OCI-LY3 (cell line): Measurements from ENCODE around the gene MCF2L2.

ENCODE experiments used
- H2AFZ ChIP-seq: fragments of 200-600, 300-600 bp; shearing (Covaris generic); 2 replicates; pipeline ENCODE4 v1.6.0; 2014; ENCODE audit warnings: antibody characterized with exemption, low read depth, low read length
- H3K27ac ChIP-seq: fragments of 200-600, 300-600 bp; sonication (generic); 2 replicates; pipeline ENCODE4 v1.5.1; 2014; ENCODE audit warnings: mild to moderate bottlenecking, low read length, moderate library complexity, mixed read lengths
- H3K27me3 ChIP-seq: fragments of 200-600, 300-600 bp; sonication (generic); 2 replicates; pipeline ENCODE4 v1.6.1; 2014; ENCODE audit warnings: low read depth, low read length, mixed read lengths
- H3K36me3 ChIP-seq: fragments of 200-600, 300-600 bp; sonication (generic); replicated peaks from 2 replicates; pipeline ENCODE3; 2014; ENCODE audit warnings: low read depth, low read length, mixed read lengths
- H3K4me1 ChIP-seq: fragments of 300-600, 200-600 bp; sonication (generic); 2 replicates; pipeline ENCODE4 v1.6.1; 2014; ENCODE audit warnings: low read length, mixed read lengths
- H3K4me2 ChIP-seq: fragments of 200-600, 300-600 bp; sonication (generic); 2 replicates; pipeline ENCODE4 v1.6.1; 2014; ENCODE audit warnings: low read length, mixed read lengths
- H3K4me3 ChIP-seq: fragments of 300-600, 200-600 bp; sonication (generic); 2 replicates; pipeline ENCODE4 v1.5.1; 2014; ENCODE audit warnings: antibody characterized with exemption, mild to moderate bottlenecking, low read length, moderate library complexity
- H3K79me2 ChIP-seq: fragments of 300-600, 200-600 bp; shearing (Covaris generic); 2 replicates; pipeline ENCODE4 v1.6.1; 2014; ENCODE audit warnings: mild to moderate bottlenecking, low read length, mixed read lengths
- H3K9ac ChIP-seq: fragments of 300-600, 200-600 bp; shearing (Covaris generic); 2 replicates; pipeline ENCODE4 v1.6.0; 2014; ENCODE audit warnings: mild to moderate bottlenecking, low read length, moderate library complexity
- H3K9me3 ChIP-seq: fragments of 200-600, 300-600 bp; shearing (Covaris generic); 2 replicates; pipeline ENCODE4 v1.6.1; 2014; ENCODE audit warnings: low read length, mixed read lengths; ENCODE audit not compliant: insufficient read depth
- H4K20me1 ChIP-seq: fragments of 200-600, 300-600 bp; sonication (generic); 2 replicates; pipeline ENCODE4 v1.6.1; 2016; ENCODE audit warnings: low read length, mixed read lengths; ENCODE audit not compliant: insufficient read depth
- EZH2phosphoT487 ChIP-seq: fragments of 200-600 bp; shearing (Covaris generic); IDR thresholded peaks from 2 replicates; pipeline ENCODE4 v1.6.1; 2018; ENCODE audit warnings: antibody characterized with exemption, mixed run types, low read depth
- TF ChIP-seq, protein P1 (sequence below): fragments of 200-600, 300-600 bp; sonication (generic); IDR thresholded peaks from 2 replicates; pipeline ENCODE4 v1.5.1; 2014; ENCODE audit warnings: antibody characterized with exemption, low read length, low read depth

Gene MCF2L2

DNA sequence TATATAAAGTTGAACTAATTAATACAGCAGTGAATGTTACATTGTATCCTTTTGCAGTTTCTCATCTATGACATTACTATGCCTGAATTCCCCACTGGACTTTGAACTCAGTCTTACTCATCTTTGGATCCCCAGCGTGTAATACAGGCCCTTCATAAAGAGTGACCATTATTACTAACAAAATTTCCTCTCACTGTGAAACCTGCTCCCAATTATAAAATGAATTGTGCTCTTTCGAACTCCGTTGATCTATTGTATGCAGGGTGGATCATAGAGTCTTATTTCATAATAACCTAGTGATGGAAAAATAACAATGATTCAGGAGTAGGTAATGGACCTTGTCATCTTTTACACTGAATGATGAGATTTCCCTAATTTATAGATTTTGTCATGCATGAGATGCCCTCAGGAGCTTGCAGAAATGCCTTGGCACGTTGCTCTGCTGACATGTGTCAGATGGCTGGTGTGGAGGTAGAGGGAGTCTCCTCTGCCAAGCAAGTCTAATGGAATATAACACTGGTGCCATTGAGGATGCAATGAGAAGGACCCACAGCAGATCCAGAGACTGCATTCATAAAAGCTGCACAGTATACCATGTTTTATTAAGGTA is 149.8 kb downstream of the MCF2L2 start:
- H4K20me1 ChIP-seq: no peaks in the 10 kb centered on the region
- no peaks in the 10 kb centered on the region for H3K36me3 ChIP-seq
- H3K9ac ChIP-seq: no peak overlapping the region
- no peaks in the 10 kb centered on the region for H3K79me2 ChIP-seq
- H3K4me2 ChIP-seq: no peak overlapping the region
- no peak for TF ChIP-seq EZH2phosphoT487
- TF ChIP-seq, protein P1, sequence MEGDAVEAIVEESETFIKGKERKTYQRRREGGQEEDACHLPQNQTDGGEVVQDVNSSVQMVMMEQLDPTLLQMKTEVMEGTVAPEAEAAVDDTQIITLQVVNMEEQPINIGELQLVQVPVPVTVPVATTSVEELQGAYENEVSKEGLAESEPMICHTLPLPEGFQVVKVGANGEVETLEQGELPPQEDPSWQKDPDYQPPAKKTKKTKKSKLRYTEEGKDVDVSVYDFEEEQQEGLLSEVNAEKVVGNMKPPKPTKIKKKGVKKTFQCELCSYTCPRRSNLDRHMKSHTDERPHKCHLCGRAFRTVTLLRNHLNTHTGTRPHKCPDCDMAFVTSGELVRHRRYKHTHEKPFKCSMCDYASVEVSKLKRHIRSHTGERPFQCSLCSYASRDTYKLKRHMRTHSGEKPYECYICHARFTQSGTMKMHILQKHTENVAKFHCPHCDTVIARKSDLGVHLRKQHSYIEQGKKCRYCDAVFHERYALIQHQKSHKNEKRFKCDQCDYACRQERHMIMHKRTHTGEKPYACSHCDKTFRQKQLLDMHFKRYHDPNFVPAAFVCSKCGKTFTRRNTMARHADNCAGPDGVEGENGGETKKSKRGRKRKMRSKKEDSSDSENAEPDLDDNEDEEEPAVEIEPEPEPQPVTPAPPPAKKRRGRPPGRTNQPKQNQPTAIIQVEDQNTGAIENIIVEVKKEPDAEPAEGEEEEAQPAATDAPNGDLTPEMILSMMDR: no peak
- no peaks in the 10 kb centered on the region for H3K27me3 ChIP-seq
- H3K9me3 ChIP-seq: no peaks in the 10 kb centered on the region
- no peak overlapping the region for H3K4me3 ChIP-seq
- H2AFZ ChIP-seq: no peak overlapping the region
- H3K4me1 ChIP-seq: peaks cover 4% of the 10 kb centered on the region
- H3K27ac ChIP-seq: no peak overlapping the region

DNA sequence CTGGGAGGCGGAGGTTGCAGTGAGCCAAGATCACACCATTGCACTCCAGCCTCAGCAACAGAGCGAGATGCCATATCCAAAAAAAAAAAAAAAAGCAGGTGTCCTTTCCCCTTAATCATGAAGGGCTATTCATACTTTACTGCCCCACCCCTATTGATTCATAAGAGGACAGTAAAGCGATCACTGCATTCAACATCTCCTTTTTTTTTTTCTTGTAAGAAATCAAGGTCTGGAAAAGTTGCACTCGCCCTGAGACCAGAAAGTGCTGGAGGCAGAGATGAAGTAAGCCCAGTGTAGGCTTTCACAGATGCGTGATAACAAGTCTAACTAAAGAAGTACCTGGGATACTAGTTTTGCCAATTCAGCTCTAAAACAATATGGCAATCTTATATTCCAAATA is 151.2 kb downstream of the MCF2L2 start:
- no peak for TF ChIP-seq EZH2phosphoT487
- TF ChIP-seq, protein P1: no peak
- Histone ChIP-seq H3K9ac (no peak overlapping the region), H2AFZ (no peak overlapping the region), H3K27me3 (no peaks in the 10 kb centered on the region), H3K9me3 (no peaks in the 10 kb centered on the region), H4K20me1 (no peaks in the 10 kb centered on the region), H3K36me3 (no peaks in the 10 kb centered on the region), H3K4me1 (peaks cover 4% of the 10 kb centered on the region), H3K4me3 (no peak overlapping the region), H3K79me2 (no peaks in the 10 kb centered on the region), H3K4me2 (no peak overlapping the region), H3K27ac (no peak overlapping the region)

DNA sequence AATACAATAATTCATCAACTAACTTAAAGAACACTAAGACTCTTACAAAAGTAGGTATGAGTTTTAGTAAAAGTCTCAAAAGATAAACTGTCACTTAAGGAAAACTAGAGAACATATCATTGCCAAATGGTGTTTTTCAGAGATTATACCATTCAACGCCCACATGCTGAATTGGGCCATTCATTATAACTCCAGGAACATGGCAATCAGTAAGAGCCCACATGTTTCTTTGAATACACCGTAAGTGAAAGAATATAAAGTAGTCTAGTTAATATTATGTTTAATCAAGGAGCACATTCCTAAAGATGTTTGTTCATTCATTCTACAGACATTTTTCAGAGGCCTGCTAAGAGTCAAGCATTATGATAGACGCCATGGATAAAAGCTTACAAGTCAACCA is 152.5 kb downstream of the MCF2L2 start:
- no peaks in the 10 kb centered on the region for H3K36me3 ChIP-seq
- no peaks in the 10 kb centered on the region for H3K27me3 ChIP-seq
- H3K4me2 ChIP-seq: no peak overlapping the region
- no peak overlapping the region for H3K4me3 ChIP-seq
- H3K4me1 ChIP-seq: peaks cover 4% of the 10 kb centered on the region
- no peak overlapping the region for H2AFZ ChIP-seq
- no peaks in the 10 kb centered on the region for H3K79me2 ChIP-seq
- H4K20me1 ChIP-seq: no peaks in the 10 kb centered on the region
- no peak overlapping the region for H3K27ac ChIP-seq
- no peak for TF ChIP-seq EZH2phosphoT487
- TF ChIP-seq, protein P1: no peak
- no peaks in the 10 kb centered on the region for H3K9me3 ChIP-seq
- no peak overlapping the region for H3K9ac ChIP-seq

DNA sequence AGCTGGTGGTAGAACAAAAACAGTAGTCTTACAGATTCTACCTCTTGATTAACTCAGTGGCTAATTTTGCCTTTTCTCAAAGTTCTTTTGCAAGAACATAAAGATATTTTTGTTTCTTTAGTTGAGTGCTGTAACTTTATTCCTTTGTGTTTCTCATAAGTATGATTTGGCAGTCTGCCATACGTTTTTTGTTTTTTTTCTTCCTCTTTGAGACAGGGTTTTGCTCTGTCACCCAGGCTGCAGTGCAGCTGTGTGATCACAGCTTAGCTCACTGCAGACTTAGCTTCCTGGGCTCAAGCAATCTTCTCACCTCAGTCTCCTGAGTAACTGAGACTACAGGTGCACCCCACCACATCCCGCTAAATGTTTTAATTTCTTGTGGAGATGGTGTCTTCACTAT is 153.0 kb downstream of the MCF2L2 start:
- H3K79me2 ChIP-seq: no peaks in the 10 kb centered on the region
- peaks cover 4% of the 10 kb centered on the region for H3K4me1 ChIP-seq
- H2AFZ ChIP-seq: no peak overlapping the region
- no peaks in the 10 kb centered on the region for H3K36me3 ChIP-seq
- H3K4me2 ChIP-seq: no peak overlapping the region
- H3K27ac ChIP-seq: no peak overlapping the region
- H3K9ac ChIP-seq: no peak overlapping the region
- no peaks in the 10 kb centered on the region for H3K27me3 ChIP-seq
- no peaks in the 10 kb centered on the region for H3K9me3 ChIP-seq
- H3K4me3 ChIP-seq: no peak overlapping the region
- no peak for TF ChIP-seq EZH2phosphoT487
- TF ChIP-seq, protein P1: no peak
- H4K20me1 ChIP-seq: no peaks in the 10 kb centered on the region
